Keratinocyte (primary cell): ENCODE results near the gene ADIPOR2. TPM values are rescaled to one million over a fixed set of nuclear protein-coding genes. Genes with fewer than 3 reads are reported as not detected.

Experiments used
- DNase-seq: peaks from one replicate; pipeline ENCODE4 v3.0.0-alpha.2; 2011; ENCODE audit warnings: low read depth, missing footprints, low spot score
- FAIRE-seq: peaks from 2 replicates; lab custom pipeline; 2011; peaks lifted over from hg19 to GRCh38; lab: Jason Lieb, UNC
- H2AFZ ChIP-seq: 2 replicates; pipeline ENCODE4 v1.6.0; 2012; ENCODE audit warnings: low read length, control low read depth, inconsistent platforms; ENCODE audit not compliant: control insufficient read depth
- H3K27ac ChIP-seq: 2 replicates; pipeline ENCODE4 v1.5.1; 2011; ENCODE audit warnings: low read length; ENCODE audit not compliant: control insufficient read depth, insufficient read depth
- H3K27me3 ChIP-seq: 3 replicates; pipeline ENCODE4 v1.6.0; 2011; ENCODE audit warnings: low read length; ENCODE audit not compliant: control insufficient read depth, insufficient read depth; ENCODE audit errors: extremely low read depth
- H3K36me3 ChIP-seq, 2 experiments: 2 replicates in 1 of 2; 3 replicates in 1 of 2; pipeline ENCODE4 v1.5.1; 2011; ENCODE audit warnings: low read length in 2 of 2, mild to moderate bottlenecking in 1 of 2; ENCODE audit not compliant: control insufficient read depth in 2 of 2, insufficient read depth in 2 of 2; ENCODE audit errors: extremely low read depth in 1 of 2
- H3K4me1 ChIP-seq: 3 replicates; pipeline ENCODE4 v1.5.1; 2011; ENCODE audit warnings: low read length; ENCODE audit not compliant: control insufficient read depth, insufficient read depth; ENCODE audit errors: extremely low read depth
- H3K4me2 ChIP-seq: 3 replicates; pipeline ENCODE4 v1.6.0; 2011; ENCODE audit warnings: low read depth, low read length; ENCODE audit not compliant: control insufficient read depth, insufficient read depth; ENCODE audit errors: extremely low read depth
- H3K4me3 ChIP-seq, 3 experiments: fragments of 200-600 bp in 1 of 3; sonication (generic) in 1 of 3; 2 replicates in 2 of 3; 3 replicates in 1 of 3; pipeline ENCODE4 v1.5.1; 2011 to 2016; ENCODE audit warnings: low read length in 3 of 3, mild to moderate bottlenecking in 3 of 3, control low read depth in 2 of 3, inconsistent platforms in 1 of 3, low read depth in 1 of 3, mixed read lengths in 1 of 3, mixed run types in 1 of 3, moderate library complexity in 1 of 3; ENCODE audit not compliant: control insufficient read depth in 2 of 3, insufficient read depth in 2 of 3; ENCODE audit errors: extremely low read depth in 1 of 3
- H3K79me2 ChIP-seq: 2 replicates; pipeline ENCODE4 v1.6.0; 2012; ENCODE audit warnings: low read length; ENCODE audit not compliant: control insufficient read depth, insufficient read depth
- H3K9ac ChIP-seq: 3 replicates; pipeline ENCODE4 v1.6.0; 2011; ENCODE audit warnings: low read length; ENCODE audit not compliant: control insufficient read depth, insufficient read depth; ENCODE audit errors: extremely low read depth
- H3K9me1 ChIP-seq: 3 replicates; pipeline ENCODE4 v1.6.0; 2011; ENCODE audit warnings: low read length; ENCODE audit not compliant: control insufficient read depth, insufficient read depth; ENCODE audit errors: extremely low read depth
- H3K9me3 ChIP-seq: 2 replicates; pipeline ENCODE4 v1.5.1; 2012; ENCODE audit warnings: low read depth, low read length; ENCODE audit not compliant: control insufficient read depth
- H4K20me1 ChIP-seq: 3 replicates; pipeline ENCODE4 v1.6.0; 2011; ENCODE audit warnings: low read length; ENCODE audit not compliant: control insufficient read depth, insufficient read depth; ENCODE audit errors: extremely low read depth
- EZH2 ChIP-seq: IDR thresholded peaks from one replicate; pipeline ENCODE4 v1.6.1; 2012; ENCODE audit warnings: inconsistent platforms, mild to moderate bottlenecking, low read length, moderate library complexity
- dilution Hi-C: fragments of 300-500 bp; cut with MboI; formaldehyde crosslinking; loops from one replicate; pipeline ENCODE4 v1.7.0; 2020; ENCODE audit warnings: low sequenced_read_pairs; ENCODE audit not compliant: extremely low pct_ligation_motif_present
- polyA plus RNA-seq, 5 experiments: library from polyadenylated mRNA; depleted of rRNA in 3 of 5; stranded (reverse) in 3 of 5; stranded (forward) in 1 of 5; unstranded in 1 of 5; fragments of >200 nt; gene quantifications; 1 replicate in 1 of 5; 2 replicates in 3 of 5; 3 replicates in 1 of 5; pipeline versions ENCODE4 v1.2.1 to v1.2.3, GENCODE V29; 2011 to 2012; ENCODE audit warnings: missing spikeins in 2 of 5, low read depth in 1 of 5, low replicate concordance in 1 of 5
- TF ChIP-seq, protein P1 (sequence below), 3 experiments: IDR thresholded peaks in 1 of 3; conservative IDR thresholded peaks in 1 of 3; optimal IDR thresholded peaks in 1 of 3; 2 replicates in 2 of 3; 3 replicates in 1 of 3; pipeline versions ENCODE3 to v1.5.1; 2011; ENCODE audit warnings: low read length in 3 of 3, mild to moderate bottlenecking in 3 of 3, moderate library complexity in 2 of 3, control low read depth in 1 of 3, inconsistent platforms in 1 of 3; ENCODE audit not compliant: insufficient read depth in 2 of 3; ENCODE audit errors: extremely low read depth in 1 of 3

The ADIPOR2 gene
- polyA plus RNA-seq, 1 donor (not counting 4 experiments of a cell fraction or from before 2014, with no cell fraction given), result 59.4 TPM

DNA sequence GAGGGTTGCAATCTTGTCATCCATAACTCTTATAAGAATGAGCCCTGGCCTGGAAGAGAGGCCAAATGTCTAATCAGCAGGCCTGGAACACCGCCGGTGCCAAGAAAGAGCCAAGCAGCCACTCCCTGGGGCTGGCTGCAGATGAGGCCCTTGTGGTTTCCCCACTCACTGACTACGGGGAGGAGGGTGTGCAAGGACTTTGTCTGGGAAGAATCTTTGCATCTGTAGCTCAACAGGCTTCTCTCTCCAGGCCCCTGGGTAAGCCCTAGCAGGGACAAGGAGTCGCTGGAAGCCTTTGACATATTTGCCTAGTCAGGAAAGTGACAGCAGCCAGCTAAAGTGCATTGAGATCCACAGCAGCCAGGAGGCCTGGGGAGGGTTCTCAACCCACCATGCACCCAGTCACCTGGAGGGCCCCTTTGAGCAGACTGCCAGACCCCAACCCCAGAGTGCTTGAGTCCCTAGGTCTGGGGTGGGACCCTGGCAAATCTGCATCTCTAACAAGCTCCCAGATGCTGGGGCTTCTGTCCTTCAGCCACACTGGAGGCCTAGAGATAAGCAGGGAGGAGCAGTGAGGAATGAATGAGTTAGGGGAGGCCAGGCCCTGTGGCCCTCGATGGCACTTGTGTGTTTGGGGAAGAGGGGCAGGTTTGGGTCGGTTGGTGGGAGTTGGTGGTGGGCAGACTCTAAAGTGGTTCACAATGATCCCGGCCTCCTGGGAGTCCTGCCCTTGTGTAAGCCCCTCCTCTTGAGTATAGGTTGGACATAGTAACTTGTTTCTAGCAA lies 115.6 kb downstream of the ADIPOR2 start:
- Histone ChIP-seq H3K9me3 (no peaks in the 10 kb centered on the region), H3K36me3 (no peaks in the 10 kb centered on the region), H4K20me1 (no peaks in the 10 kb centered on the region), H3K9ac (no peak overlapping the region), H3K4me1 (no peaks in the 10 kb centered on the region), H3K27ac (no peak overlapping the region), H2AFZ (no peak overlapping the region), H3K27me3 (no peaks in the 10 kb centered on the region), H3K9me1 (no peaks in the 10 kb centered on the region), H3K4me3 (no peak overlapping the region), H3K4me2 (no peak overlapping the region), H3K79me2 (no peaks in the 10 kb centered on the region)
- TF ChIP-seq, protein P1, sequence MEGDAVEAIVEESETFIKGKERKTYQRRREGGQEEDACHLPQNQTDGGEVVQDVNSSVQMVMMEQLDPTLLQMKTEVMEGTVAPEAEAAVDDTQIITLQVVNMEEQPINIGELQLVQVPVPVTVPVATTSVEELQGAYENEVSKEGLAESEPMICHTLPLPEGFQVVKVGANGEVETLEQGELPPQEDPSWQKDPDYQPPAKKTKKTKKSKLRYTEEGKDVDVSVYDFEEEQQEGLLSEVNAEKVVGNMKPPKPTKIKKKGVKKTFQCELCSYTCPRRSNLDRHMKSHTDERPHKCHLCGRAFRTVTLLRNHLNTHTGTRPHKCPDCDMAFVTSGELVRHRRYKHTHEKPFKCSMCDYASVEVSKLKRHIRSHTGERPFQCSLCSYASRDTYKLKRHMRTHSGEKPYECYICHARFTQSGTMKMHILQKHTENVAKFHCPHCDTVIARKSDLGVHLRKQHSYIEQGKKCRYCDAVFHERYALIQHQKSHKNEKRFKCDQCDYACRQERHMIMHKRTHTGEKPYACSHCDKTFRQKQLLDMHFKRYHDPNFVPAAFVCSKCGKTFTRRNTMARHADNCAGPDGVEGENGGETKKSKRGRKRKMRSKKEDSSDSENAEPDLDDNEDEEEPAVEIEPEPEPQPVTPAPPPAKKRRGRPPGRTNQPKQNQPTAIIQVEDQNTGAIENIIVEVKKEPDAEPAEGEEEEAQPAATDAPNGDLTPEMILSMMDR (optimal IDR thresholded peaks at IDR 0.05 in 1 of 3, IDR thresholded peaks at IDR 0.05 in 1 of 3, conservative IDR thresholded peaks at IDR 0.05 in 1 of 3; ENCODE audit: extremely low read depth in 1 of 3, insufficient read depth in 2 of 3, low read length in 3 of 3), result no peak
- TF ChIP-seq EZH2, result no peak
- dilution Hi-C loops, result no loop called here
- DNase-seq (no peak), FAIRE-seq (no peak)

DNA sequence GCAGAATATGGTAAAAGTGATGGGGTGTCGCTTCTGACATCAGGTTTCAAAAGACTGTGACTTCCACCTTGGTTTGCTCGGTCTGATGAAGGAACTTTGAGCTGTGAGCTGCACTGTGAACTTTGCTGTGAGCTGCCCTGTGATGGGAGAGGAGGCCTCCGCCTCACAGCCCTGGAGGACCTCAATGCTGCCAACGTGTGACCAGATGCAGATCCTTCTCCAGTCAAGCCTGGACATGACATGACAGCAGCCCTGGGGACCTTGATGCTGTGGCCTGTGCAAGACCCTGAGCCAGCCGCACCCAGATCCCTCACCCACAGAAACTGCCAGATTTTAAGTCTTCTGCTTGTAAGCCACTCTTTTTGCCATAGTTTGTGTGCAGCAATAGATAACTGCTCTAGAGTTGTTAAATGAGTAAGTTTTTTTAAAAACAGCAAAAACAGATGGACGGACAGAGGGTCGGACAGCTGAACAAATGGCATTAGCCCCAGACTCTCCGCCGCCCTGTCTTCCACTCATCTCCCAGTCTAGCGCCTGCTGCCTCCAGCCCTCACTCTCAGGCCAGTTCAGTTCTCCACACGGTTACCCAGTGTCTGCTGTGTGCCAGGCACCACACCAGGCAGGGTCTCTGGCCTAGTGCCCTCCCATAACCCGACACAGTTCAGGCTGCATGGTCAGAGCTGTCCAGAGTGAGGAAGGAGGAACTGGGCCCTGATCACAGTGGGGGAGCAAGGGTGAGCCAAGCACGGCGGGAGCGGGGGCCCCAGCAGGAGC lies 116.4 kb downstream of the ADIPOR2 start:
- no peaks in the 10 kb centered on the region for H3K79me2 ChIP-seq
- H3K9me1 ChIP-seq, result no peaks in the 10 kb centered on the region
- H3K27me3 ChIP-seq, result no peaks in the 10 kb centered on the region
- H4K20me1 ChIP-seq, result no peaks in the 10 kb centered on the region
- DNase-seq, result no peak
- no peaks in the 10 kb centered on the region for H3K4me1 ChIP-seq
- no peak overlapping the region for H3K9ac ChIP-seq
- TF ChIP-seq, protein P1 (optimal IDR thresholded peaks at IDR 0.05 in 1 of 3, IDR thresholded peaks at IDR 0.05 in 1 of 3, conservative IDR thresholded peaks at IDR 0.05 in 1 of 3; ENCODE audit: extremely low read depth in 1 of 3, insufficient read depth in 2 of 3, low read length in 3 of 3), result no peak
- no peak for TF ChIP-seq EZH2
- H3K36me3 ChIP-seq, result no peaks in the 10 kb centered on the region
- no peak overlapping the region for H3K4me2 ChIP-seq
- dilution Hi-C loops, result no loop called here
- H3K4me3 ChIP-seq, result no peak overlapping the region
- FAIRE-seq, result no peak
- no peaks in the 10 kb centered on the region for H3K9me3 ChIP-seq
- H3K27ac ChIP-seq, result no peak overlapping the region
- H2AFZ ChIP-seq, result no peak overlapping the region
